Sciatic nerve (tissue), 2 donors: ENCODE data around the gene C17orf67. TPM values are rescaled to one million over a fixed set of nuclear protein-coding genes. Genes with fewer than 3 reads are reported as not detected.
A peak's percentile ranks its signal among the peaks of the same experiment; 100 is the strongest.

Source experiments
- ATAC-seq: fragments of 200-7000 bp; cut with Tn5 transposase; one replicate; pipeline ENCODE4 v1.9.1; 2020; ENCODE audit warnings: mild to moderate bottlenecking, moderate library complexity
- DNase-seq: peaks from one replicate; pipeline ENCODE4 v3.0.0-alpha.2; 2020; ENCODE audit warnings: low spot score
- intact Hi-C: fragments of 100-400 bp; cut with DNase I; formaldehyde crosslinking; loops from one replicate; pipeline ENCODE4 v1.14.2; 2022
- total RNA-seq: library from RNA; stranded (reverse); fragmentation: NEBNext Ultra II Directional; extraction: Animal tissue kit (Norgen Biotek cat#: 25700); gene quantifications from one replicate; pipeline ENCODE4 v1.2.1, GENCODE V29; 2021
- donor health status: DM: no; HTN: no; CAD: no.
- donor health status: DM: no; HTN: no; CAD: no.

C17orf67 gene
- total RNA-seq, 1 donor from 2014 or later, result 6.2 TPM

DNA sequence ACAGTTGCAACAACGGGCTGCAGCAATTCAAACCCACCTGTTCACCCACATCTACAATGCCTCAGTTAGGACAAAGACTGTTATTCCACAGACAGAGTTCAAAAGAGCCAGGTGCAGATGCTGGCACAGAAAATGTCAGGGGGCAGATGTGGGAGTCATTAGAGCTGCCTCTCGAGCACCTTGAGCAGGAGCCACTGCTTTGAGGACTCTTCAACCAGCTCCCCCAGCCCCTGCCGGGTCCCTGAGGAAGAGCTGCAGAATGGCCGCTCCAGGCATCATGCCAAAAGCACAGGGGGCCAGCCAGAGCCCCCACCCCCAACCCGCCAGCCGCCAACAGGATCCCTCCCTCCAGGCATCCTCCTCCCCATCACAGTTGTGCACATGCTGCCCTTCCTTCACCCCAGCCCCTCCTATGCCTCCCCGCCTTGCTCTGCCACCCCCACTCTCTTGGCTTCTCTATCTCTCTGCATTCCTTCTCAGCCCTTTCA is 20.8 kb downstream of the C17orf67 start:
- DNase-seq (no peak), ATAC-seq (no peak)
- intact Hi-C loops, result no loop called here

DNA sequence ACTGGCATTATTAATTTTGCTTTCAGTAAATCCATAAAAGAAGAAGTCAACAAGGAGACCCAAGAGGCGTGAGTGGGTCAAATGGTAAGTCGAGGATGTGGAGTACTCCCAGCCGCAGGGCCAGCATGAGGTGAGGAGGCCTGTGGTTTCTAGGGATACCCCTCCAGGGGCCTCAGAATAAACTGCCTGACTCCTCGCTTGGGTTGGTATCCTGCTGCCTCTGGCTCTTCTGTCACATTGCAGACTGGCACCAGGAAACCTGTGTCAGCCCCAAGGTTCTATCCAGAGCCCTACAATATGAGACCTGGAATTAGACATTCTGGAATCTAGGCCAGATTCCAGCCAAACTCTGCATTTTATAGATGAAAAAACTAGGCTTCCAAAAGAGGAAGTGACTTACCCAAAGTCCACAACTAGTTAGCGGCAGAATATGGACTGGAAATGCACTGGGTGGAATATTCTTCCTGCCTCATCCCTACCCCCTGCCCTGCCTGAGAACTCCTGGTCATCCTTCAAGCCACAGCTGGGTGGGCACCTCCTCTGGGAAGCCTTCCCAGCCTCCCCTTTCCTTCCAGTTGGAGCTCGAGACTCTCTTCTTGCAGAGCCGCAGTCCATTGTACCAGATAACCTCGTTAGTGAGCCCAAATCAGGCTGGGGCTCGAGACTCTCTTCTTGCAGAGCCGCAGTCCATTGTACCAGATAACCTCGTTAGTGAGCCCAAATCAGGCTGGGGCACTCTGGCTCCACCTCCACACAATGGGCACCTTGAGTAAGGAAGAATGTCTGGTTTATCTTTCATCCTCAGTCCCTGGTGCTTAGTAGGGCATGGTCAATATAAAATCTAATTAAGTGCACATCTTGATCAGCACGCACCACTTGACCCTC is 22.6 kb downstream of the C17orf67 start:
- no peak for ATAC-seq
- intact Hi-C loops, result no loop called here
- DNase-seq, result no peak

DNA sequence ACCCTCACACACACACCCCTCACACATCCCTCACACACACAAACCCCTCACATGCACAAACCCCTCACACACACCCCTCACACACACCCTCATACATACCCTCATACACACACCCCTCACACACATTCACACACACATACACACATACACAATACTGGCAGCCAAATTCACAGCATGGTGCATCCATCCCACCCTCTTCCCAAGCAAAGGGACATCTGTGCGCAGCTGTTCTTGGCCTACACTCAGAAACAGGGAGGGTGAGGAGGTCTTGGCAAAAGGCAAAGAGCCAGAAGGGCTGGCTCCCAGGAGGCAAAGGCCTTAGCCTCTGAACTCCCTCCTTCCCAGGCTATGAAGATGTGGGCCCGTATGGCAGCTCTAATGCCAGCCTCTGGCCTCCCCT is 23.4 kb downstream of the C17orf67 start:
- intact Hi-C loops, result no loop called here
- ATAC-seq (peak; percentile 77), DNase-seq (no peak)

DNA sequence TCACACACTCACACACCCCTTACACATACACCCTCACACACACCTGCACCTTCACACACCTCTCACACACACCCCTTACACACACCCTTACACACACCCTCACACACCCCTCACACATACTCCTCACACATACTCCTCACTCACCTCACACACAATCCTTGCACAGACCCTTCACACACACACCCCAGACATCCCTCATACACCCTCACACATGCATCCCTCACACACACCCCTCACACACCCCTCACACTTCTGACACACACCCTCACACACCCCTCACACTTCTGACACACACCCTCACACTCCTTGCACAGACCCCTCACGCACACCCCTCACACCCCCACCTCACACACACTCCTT is 23.9 kb downstream of the C17orf67 start:
- intact Hi-C loops, result no loop called here
- DNase-seq (no peak), ATAC-seq (peak; percentile 31)

DNA sequence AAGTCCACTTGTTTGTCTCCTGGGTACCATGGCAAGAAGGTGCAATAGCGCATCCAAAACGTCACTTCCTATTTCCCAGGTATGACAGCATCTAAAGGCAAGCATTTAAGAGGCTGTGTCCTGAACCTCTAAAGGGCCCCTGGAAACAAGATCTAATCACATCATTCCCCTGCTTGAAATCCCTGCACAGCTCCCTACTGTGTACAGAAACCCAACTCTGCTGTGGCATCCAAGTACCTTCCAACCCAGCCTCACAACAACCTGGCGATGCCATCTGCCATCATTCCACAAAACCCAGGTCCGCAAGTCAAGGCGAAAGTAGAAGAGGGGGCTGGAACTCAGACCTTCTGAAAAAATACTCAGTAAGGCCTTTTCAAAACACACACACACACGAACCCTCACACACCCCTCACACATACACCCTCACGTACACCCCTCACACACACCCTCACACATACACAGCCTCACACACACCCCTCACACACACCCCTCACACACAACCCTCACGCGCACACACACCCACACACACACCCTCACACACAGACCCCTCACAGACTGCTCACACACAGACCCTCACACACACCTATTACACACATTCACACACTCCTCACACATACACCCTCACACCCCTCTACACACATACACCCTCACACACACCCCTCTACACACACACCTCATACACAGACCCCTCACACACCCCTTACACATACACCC is 24.5 kb downstream of the C17orf67 start:
- intact Hi-C loops, result no loop called here
- ATAC-seq (no peak), DNase-seq (no peak)

DNA sequence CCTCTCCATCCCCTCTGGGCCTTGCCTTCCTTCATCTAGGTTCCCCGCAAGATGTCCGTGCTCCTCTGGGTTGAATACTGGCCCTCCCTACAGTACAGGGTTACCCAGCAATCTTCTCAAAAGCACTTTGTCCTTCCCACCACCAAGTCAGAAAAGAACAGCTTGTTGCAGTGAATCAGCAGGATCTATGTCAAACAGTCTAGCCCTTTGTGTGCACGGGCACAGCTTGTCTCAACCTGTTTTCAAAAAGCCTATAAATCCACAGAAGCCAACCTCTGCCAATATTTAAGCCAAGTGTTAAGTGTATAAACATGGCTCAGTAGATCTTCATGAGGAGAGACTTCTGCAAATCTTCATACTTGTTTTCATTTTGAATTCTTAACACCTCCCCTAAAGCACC is 25.2 kb downstream of the C17orf67 start:
- ATAC-seq, result peak; percentile 45
- intact Hi-C loops, result no loop called here
- no peak for DNase-seq

DNA sequence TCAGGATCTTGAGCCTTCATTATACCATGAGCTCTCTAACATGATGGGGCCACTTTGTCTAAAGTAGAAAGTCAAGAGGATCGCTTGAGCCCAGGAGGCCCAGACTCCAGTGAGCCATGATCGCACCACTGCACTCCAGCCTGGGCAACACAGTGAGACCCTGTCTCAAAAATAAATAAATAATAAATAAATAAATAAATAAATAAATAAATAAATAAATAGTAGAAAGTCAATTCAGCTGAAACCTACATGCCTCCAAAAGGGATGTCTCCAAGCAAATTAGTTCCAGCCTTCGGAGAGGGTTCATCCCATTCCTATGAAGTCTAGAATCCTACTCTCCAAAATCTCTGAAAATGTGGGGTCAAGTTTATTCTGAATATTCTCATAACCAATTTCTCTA is 26.0 kb downstream of the C17orf67 start:
- DNase-seq, result no peak
- intact Hi-C loops, result no loop called here
- ATAC-seq, result no peak

DNA sequence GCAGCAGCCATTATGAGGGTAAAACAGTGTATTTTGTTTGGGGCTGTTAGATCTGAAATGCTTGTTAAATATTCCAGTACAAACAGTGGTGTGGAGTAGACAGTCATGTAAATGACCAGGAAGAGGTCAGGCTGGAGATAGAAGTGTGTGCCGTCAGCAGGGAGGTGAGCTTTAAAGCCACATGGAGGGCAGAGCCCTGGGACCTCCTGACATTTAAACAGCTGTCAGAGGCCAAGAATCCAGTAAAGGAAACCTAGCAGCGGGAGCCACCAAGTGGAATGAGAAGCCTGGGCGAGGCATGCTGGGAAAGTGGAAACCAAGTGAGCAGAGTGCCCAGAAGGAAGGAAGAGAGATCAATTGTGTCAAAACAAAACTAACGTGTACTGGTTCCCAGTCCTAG is 26.8 kb downstream of the C17orf67 start:
- no peak for DNase-seq
- ATAC-seq, result no peak
- intact Hi-C loops, result no loop called here

DNA sequence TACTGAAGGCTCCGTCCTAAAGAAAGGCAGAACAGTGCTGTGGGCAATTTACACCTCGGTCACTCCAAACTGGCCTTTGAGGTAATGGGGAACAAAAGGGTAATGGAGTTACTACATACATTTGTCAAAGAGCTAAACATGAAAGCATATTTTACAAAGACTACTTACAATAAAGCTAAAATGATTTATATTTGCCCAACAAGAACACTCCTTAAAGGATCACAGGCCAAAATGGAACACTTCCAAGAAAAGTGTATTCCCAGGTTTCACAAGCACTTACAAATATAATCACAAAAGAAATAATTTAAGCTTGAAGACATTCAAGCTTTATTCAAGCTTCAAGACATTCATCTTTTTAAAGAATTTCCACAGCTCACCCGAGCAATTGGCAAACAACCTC is 29.3 kb downstream of the C17orf67 start:
- DNase-seq (no peak), ATAC-seq (no peak)
- intact Hi-C loops, result no loop called here

DNA sequence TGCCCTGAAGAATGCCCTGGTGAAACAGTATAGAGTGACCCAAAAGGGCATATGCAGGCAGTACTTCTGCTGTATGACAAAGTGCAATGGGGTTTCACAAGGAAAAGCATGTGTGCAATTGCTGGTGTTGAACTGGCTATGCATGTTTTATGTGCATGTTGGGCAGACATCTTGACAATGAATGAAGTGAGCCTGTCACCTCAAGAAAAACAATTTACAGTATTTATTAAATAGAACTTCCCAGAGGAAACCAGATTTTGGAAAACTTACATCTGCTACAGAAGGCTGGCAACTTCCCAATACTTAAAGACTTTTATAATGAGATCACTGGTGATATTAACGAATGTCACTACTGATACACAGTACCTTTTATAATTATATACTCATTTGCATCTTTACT is 30.6 kb downstream of the C17orf67 start:
- DNase-seq, result no peak
- intact Hi-C loops, result no loop called here
- no peak for ATAC-seq

DNA sequence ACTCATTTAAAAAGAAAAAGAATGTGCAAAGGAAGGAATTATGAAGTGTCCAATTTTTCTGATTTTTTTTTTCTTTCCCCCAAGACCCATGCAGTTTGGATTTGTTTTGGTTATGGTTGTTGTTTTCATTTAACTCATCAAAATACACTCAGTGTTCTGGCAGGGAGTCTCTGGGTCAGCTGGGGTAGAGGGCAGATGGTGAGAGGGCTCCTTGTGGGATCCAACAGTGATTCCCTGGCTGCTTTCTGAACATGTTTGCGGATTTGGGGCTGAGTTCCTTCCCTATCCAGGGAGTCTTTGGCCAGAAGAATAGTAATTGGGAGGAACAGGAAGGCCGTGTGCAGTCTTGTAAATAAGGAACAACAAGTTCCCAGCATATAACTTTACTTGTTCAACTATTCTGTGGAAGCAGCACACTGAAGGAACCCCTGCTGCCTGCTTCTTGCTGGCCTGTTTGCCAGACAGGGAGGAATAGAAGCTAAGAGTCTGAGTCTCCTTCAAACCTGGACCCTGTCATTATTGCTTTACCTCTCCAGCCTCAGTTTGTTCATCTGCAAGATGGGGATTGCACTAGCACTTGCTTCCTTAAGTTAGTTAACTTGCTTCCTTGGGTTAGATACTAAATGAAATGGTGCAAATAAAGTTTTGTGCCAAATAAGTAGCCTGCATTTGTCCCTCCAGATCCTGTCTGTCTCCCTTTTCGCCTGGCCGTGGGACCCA is 32.1 kb downstream of the C17orf67 start:
- intact Hi-C loops, result no loop called here
- no peak for DNase-seq
- ATAC-seq, result peak; percentile 87

DNA sequence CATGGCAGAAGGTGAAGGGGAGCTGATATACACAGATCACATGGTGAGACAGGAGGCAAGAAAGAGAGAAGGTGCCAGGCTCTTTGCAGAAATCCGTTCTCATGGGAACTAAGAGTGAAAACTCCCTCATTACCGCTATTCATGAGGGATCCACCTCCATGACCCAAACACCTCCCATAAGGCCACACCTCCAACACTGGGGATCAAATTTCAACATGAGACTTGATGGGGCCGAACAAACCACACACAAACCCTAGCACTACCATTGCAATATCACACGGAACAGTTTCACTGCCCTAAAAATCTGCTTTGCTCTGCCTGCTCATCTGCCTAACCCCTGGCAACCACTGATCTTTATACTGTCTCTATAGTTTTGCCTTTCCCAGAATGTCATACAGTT is 34.8 kb downstream of the C17orf67 start:
- intact Hi-C loops, result no loop called here
- ATAC-seq, result no peak
- no peak for DNase-seq

DNA sequence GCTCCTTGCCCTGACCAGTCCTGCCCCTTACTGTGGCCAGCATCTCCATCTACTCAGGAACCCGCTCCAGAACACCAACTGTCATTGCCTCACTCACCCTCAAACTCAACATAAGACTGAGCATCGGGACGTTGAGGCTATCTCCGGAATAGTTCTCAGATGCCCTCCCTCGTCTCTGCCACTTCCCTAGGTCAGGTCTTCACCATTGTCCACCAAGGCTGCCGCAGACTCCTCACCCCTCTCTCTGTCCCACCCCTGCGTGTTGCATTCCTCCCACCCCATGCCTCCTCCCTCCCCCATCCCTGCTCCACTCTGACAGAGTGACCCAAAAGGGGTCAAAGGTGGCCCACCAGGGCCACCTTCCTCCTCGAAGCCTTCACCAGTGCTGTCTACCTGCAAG is 37.2 kb downstream of the C17orf67 start:
- DNase-seq, result no peak
- ATAC-seq, result no peak
- intact Hi-C loops, result no loop called here

DNA sequence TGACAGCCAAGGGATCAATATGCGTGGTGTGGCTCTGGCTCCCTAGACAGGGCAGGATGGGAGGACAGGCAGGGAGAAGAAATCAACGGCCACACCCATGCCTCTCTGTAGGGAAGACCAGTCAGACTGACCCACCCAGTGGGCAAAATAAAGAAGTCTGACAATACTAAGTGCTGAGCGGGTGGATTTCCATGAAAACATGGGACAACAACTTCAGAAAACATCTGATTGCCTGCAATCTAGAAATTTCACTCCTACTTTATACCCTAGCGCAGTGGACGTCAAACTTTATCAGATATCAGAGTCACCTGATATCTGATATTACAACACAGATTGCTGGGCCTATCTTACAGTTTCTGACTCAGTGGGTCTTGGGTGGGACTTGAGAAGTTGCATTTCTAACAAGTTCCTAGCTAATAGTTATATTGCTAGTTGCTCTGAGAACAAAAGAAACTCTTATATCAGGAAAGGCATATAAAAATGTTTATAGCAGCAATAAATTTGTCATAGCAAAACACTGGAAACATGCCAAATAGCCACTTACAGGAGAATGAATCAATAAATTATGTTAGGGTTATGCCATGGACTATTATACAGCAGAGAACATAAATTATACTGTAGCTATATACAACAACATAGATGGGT is 38.4 kb downstream of the C17orf67 start:
- intact Hi-C loops, result no loop called here
- DNase-seq, result no peak
- ATAC-seq, result no peak

DNA sequence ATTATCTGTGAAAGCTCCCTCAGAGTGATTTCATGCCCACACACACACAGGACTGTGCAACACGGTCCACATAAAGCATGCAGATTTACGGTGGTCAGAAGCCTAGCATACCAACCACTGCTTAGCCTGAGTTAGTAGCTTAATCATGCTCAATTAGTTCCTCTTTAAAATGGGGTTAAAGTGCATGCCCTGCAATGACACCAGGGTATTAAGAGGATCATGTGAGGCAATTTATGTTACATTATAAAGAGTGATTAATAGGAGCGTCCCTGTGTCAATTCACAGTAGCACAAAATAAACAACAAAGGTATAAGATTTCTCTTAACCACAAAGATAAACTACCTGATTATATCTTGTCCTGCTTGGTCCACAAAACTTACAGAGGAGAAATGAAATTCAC is 39.8 kb downstream of the C17orf67 start:
- DNase-seq (no peak), ATAC-seq (no peak)
- intact Hi-C loops, result no loop called here

DNA sequence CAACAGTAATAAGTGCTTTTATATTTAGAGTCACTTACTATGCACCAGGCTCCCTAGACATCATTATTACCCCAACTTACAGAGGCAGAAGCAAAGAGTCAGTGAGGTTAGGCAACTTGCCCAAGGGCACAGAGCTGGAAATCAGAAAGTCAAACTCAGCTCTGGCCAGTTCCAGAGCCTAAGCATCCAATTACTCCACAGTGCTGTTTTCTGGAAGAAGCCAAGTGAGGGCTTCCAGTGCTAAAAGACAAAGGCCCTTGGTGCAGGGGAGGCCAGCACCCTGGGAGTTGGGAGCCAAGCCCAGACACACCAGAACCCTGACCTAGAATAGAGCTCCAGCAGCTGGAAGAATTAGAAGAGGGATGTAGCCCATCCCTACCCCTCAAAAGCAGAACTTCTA is 40.2 kb downstream of the C17orf67 start:
- DNase-seq (no peak), ATAC-seq (no peak)
- intact Hi-C loops, result no loop called here

DNA sequence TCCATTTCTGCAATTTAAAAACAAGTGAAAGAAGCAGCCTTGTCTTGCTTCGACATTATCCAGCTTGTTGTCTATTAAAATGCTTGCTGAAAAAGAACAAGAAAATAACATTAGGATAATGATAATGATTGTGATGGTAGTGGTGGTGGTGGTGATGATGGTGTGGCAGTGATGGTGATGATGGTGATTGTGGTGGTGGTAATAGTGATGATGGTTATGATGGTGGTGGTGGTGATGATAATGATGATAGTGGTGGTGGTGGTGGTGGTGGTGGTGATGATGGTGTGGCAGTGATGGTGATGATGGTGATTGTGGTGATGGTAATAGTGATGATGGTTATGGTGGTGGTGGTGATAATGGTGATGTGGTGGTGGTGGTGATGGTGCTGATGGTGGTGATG is 41.5 kb downstream of the C17orf67 start:
- intact Hi-C loops, result no loop called here
- ATAC-seq (no peak), DNase-seq (no peak)

DNA sequence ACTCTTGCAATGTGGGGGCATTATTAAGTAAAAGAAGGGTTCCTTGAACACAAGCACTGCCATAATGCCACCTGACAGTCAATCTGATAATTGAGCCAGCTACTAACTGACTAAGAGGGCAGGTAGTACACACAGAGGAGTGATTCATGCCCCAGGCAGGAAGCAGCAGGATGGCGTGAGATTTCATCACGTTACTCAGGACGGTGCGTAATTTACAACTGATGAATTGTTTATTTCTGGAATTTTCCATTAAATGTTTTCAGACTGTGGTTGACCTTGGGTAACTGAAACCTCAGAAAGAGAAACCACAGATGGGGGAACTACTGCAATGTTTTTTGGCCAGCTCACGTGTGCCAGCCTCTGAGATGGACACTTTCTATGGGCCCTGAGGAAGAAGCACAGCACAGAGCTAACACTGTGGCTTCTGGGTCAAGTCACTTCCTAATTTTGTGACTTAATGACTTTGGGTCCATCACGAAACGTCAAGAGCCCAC is 46.7 kb downstream of the C17orf67 start:
- DNase-seq (no peak), ATAC-seq (peak; percentile 73)
- intact Hi-C loops, result no loop called here

DNA sequence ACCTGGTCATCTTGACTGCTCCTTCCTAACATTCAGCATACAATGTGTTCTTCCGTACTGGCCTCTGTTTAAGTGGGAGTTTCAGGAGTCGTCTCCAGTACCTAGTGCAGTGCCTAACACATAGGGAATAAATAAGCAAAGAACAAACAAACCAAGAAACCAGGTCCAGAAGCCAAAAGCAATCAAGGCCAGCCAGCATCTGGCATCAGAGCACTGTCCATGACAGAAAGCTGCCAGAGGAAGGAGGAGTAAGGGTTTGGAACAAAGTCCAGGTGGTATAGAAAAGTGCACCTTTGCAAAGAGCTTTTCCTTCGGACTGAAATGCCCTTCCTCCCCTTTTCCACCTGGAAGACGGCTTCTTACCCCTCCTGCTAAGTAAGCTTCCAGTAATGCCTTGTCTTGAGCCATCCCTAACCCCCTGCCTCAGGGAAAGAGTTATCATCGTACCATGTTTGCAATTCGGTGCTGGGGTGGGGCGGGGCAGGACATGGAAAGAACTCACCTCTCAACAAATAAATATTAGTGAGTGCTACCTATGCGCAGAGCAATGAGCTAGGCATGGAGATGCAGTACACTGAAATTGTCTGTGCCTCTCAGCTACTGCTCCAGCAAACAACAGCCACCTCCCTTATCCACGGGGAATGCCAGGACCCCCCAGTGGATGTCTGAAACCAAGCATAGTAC is 47.6 kb downstream of the C17orf67 start:
- intact Hi-C loops, result no loop called here
- ATAC-seq (no peak), DNase-seq (no peak)
